Measurements from ENCODE around the gene PHACTR1. TPM values are rescaled to one million over a fixed set of nuclear protein-coding genes. Genes with fewer than 3 reads are reported as not detected.

PHACTR1 gene
- total and polyA plus RNA-seq, 9 of the 15 experiments (the other 6 are each of a cell fraction or from before 2014, with no cell fraction given): 11.5 to 32.6 (median 22.0) TPM

GRCh38 chr6:13006578-13007300, 290.2 kb downstream of the PHACTR1 start (continued):
- TF ChIP-seq DMBX1 (CRISPR knock-in tag; IDR thresholded peaks at IDR 0.05; ENCODE audit: borderline replicate concordance): 0 out of 2 replicates have a peak, but pooled peaks have one; percentile 39
- peak; percentile 53; the same call in 1 of the 2 replicates for TF ChIP-seq JUND (IDR thresholded peaks at IDR 0.05; ENCODE audit: borderline replicate concordance, low read depth, low read length)
- TF ChIP-seq JUND (tag; IDR thresholded peaks at IDR 0.05; ENCODE audit: borderline replicate concordance, low read depth, low read length): peak; percentile 90; the same call in 2 of the 3 replicates
- peak; percentile 50; the same call in 1 of the 2 replicates for TF ChIP-seq ATF7 (IDR thresholded peaks at IDR 0.05)
- no peak for TF ChIP-seq STAT5B (CRISPR knock-in tag; IDR thresholded peaks at IDR 0.05)
- TF ChIP-seq TRIM24 (IDR thresholded peaks at IDR 0.05): 0 out of 4 replicates have a peak, but pooled peaks of 1 of the 2 experiments have one; percentile 15
- peak; percentile 67 for TF ChIP-seq DPF2 (IDR thresholded peaks at IDR 0.05)
- TF ChIP-seq ZKSCAN1 (IDR thresholded peaks at IDR 0.05; ENCODE audit: low read depth, low read length): 0 out of 2 replicates have a peak, but pooled peaks have one; percentile 53
- no peak for TF ChIP-seq BMI1 (IDR thresholded peaks at IDR 0.05; ENCODE audit: low read length)
- TF ChIP-seq ATF1 (CRISPR knock-in tag; IDR thresholded peaks at IDR 0.05): no peak
- peak; percentile 93 for TF ChIP-seq ATF1 (tag; IDR thresholded peaks at IDR 0.05)
- TF ChIP-seq JUN (IDR thresholded peaks at IDR 0.05; ENCODE audit: borderline replicate concordance, low read depth, low read length): peak; percentile 39; the same call in 1 of the 2 replicates
- no peak for TF ChIP-seq JUN (CRISPR knock-in tag; IDR thresholded peaks at IDR 0.05; ENCODE audit: borderline replicate concordance)
- TF ChIP-seq, protein P1, sequence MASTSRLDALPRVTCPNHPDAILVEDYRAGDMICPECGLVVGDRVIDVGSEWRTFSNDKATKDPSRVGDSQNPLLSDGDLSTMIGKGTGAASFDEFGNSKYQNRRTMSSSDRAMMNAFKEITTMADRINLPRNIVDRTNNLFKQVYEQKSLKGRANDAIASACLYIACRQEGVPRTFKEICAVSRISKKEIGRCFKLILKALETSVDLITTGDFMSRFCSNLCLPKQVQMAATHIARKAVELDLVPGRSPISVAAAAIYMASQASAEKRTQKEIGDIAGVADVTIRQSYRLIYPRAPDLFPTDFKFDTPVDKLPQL (IDR thresholded peaks at IDR 0.05; ENCODE audit: extremely low read depth, insufficient read length): no peak
- TF ChIP-seq CBFA2T3 (IDR thresholded peaks at IDR 0.05): peak; percentile 78
- peak; percentile 90 for TF ChIP-seq CREB1 (IDR thresholded peaks at IDR 0.05)
- peak; percentile 84 for TF ChIP-seq CREB1 (CRISPR knock-in tag; IDR thresholded peaks at IDR 0.05)
- TF ChIP-seq, protein P2, sequence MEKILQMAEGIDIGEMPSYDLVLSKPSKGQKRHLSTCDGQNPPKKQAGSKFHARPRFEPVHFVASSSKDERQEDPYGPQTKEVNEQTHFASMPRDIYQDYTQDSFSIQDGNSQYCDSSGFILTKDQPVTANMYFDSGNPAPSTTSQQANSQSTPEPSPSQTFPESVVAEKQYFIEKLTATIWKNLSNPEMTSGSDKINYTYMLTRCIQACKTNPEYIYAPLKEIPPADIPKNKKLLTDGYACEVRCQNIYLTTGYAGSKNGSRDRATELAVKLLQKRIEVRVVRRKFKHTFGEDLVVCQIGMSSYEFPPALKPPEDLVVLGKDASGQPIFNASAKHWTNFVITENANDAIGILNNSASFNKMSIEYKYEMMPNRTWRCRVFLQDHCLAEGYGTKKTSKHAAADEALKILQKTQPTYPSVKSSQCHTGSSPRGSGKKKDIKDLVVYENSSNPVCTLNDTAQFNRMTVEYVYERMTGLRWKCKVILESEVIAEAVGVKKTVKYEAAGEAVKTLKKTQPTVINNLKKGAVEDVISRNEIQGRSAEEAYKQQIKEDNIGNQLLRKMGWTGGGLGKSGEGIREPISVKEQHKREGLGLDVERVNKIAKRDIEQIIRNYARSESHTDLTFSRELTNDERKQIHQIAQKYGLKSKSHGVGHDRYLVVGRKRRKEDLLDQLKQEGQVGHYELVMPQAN (IDR thresholded peaks at IDR 0.05; ENCODE audit: borderline replicate concordance): no peak
- 0 out of 2 replicates have a peak, but pooled peaks have one; percentile 5 for TF ChIP-seq ZNF316 (IDR thresholded peaks at IDR 0.05)
- TF ChIP-seq SREBF1 (IDR thresholded peaks at IDR 0.05; ENCODE audit: borderline replicate concordance, low read depth, low read length): no peak
- no peak for TF ChIP-seq ZNF644 (tag; IDR thresholded peaks at IDR 0.05; ENCODE audit: low read depth)
- TF ChIP-seq EP400 (IDR thresholded peaks at IDR 0.05): peak; percentile 14; the same call in 1 of the 2 replicates
- no peak for TF ChIP-seq EHMT2 (IDR thresholded peaks at IDR 0.05)
- no peak for TF ChIP-seq CXXC5 (CRISPR knock-in tag; IDR thresholded peaks at IDR 0.05)
- TF ChIP-seq ZBTB17 (CRISPR knock-in tag; IDR thresholded peaks at IDR 0.05): peak; percentile 51; the same call in 1 of the 2 replicates
- no peak for TF ChIP-seq ZNF41 (CRISPR knock-in tag; conservative IDR thresholded peaks at IDR 0.05)
- peak; percentile 52 for TF ChIP-seq TCF3 (CRISPR knock-in tag; IDR thresholded peaks at IDR 0.05)
- TF ChIP-seq FOSL1 (tag; conservative IDR thresholded peaks at IDR 0.05): peak; percentile 94
- TF ChIP-seq, protein P3, sequence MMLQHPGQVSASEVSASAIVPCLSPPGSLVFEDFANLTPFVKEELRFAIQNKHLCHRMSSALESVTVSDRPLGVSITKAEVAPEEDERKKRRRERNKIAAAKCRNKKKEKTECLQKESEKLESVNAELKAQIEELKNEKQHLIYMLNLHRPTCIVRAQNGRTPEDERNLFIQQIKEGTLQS (IDR thresholded peaks at IDR 0.05): peak; percentile 62; the same call in 1 of the 2 replicates
- TF ChIP-seq, protein P3 (CRISPR knock-in tag; conservative IDR thresholded peaks at IDR 0.05): no peak
